GM12892 (cell line): ENCODE measurements around the gene C19orf18.
"Not testable (repeated sequence)": the region's sequence is repeated elsewhere in the genome, so short reads cannot be mapped to it uniquely, and the experiment has no call there.

Experiments
- POLR2A ChIP-seq: IDR thresholded peaks from 2 replicates; pipeline ENCODE4 v1.6.1; 2011; ENCODE audit warnings: low read depth, low read length, control low read depth
- POLR2AphosphoS5 ChIP-seq: IDR thresholded peaks from 2 replicates; pipeline ENCODE4 v1.6.1; 2011; ENCODE audit warnings: low read depth, low read length, control low read depth
- TAF1 ChIP-seq: IDR thresholded peaks from 2 replicates; pipeline ENCODE4 v1.6.1; 2011; ENCODE audit warnings: low read depth, mild to moderate bottlenecking, control low read depth, low read length, borderline replicate concordance

DNA sequence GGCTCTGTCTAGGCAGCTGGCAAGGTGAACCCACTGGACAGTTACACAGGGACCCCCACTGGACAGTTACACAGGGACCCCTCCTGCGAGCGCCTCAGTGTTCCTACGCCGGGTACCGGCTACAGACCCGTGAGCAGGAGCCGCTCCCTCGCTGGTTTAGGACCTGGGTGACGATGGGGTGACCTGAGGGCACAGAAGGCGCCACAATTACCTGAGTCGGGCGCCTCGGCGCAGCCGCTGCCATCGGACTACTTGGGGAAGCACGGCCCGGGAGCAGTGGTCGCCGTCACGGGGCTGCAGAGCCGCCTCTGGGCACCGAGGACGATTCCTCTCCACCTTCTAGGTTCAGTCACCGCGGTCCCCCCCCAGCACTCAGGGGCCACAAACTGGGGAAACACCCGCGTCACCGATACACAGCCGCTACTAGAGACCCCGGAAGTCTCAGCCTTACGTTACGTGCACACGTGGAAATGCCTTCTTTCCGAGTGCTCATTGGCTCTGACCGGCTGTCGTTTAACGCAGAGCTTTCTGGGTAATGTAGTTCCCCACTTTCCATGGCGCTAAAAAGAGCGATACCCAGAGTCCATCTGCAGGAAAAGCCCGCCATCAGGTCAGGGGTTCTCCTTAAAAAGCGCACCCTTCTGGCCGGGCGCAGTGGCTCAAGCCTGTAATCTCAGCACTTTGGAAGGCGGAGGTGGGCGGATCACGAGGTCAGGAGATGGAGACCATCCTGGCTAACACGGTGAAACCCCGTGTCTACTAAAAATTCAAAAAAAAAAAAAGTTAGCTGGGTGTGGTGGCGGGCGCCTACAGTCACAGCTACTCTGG, 58.0 kb downstream of the C19orf18 start, which contains the start of gene ZNF417:
- peak; percentile 71; the same call in 1 of the 2 replicates for TF ChIP-seq POLR2A
- not testable (repeated sequence) for TF ChIP-seq TAF1
- 0 out of 2 replicates have a peak, but pooled peaks have one; percentile 53 for TF ChIP-seq POLR2AphosphoS5
